ENCODE results near the gene MET. TPM values are rescaled to one million over a fixed set of nuclear protein-coding genes. Genes with fewer than 3 reads are reported as not detected.
"Not testable (repeated sequence)": the region's sequence is repeated elsewhere in the genome, so short reads cannot be mapped to it uniquely, and the experiment has no call there.

MET gene
- polyA plus RNA-seq, 1 donor = 10.6 TPM

GRCh38 chr7:116659248-116659647 lies 12.7 kb upstream of the MET start:
- H3K36me3 ChIP-seq (ENCODE audit: control insufficient read depth, insufficient read depth, low read length); H3K9me3 ChIP-seq (ENCODE audit: control insufficient read depth, low read depth, low read length); H3K4me1 ChIP-seq (ENCODE audit: control insufficient read depth, insufficient read depth, low read length); H3K4me3 ChIP-seq (ENCODE audit: low read length); H3K27me3 ChIP-seq (ENCODE audit: control insufficient read depth, insufficient read depth, low read length); DNase-seq; H3K27ac ChIP-seq (ENCODE audit: low read length): not testable (repeated sequence)

GRCh38 chr7:116661865-116662264 lies 10.1 kb upstream of the MET start:
- Histone ChIP-seq H3K36me3 (ENCODE audit: control insufficient read depth, insufficient read depth, low read length) (no peaks in the 10 kb centered on the region), H3K4me1 (ENCODE audit: control insufficient read depth, insufficient read depth, low read length) (no peaks in the 10 kb centered on the region), H3K9me3 (ENCODE audit: control insufficient read depth, low read depth, low read length) (no peaks in the 10 kb centered on the region), H3K27me3 (ENCODE audit: control insufficient read depth, insufficient read depth, low read length) (no peaks in the 10 kb centered on the region), H3K27ac (ENCODE audit: low read length) (no peak overlapping the region), H3K4me3 (ENCODE audit: low read length) (no peak overlapping the region)
- DNase-seq = no peak

GRCh38 chr7:116663744-116664143 lies 8.3 kb upstream of the MET start:
- H3K36me3 ChIP-seq (ENCODE audit: control insufficient read depth, insufficient read depth, low read length) = no peaks in the 10 kb centered on the region
- DNase-seq = no peak
- no peaks in the 10 kb centered on the region for H3K4me1 ChIP-seq (ENCODE audit: control insufficient read depth, insufficient read depth, low read length)
- no CpG with 5 or more reads among the region's 4 CpGs for WGBS (ENCODE audit: insufficient coverage, low lambda C conversion rate)
- no peak overlapping the region for H3K27ac ChIP-seq (ENCODE audit: low read length)
- H3K4me3 ChIP-seq (ENCODE audit: low read length) = no peak overlapping the region
- H3K9me3 ChIP-seq (ENCODE audit: control insufficient read depth, low read depth, low read length) = no peaks in the 10 kb centered on the region
- H3K27me3 ChIP-seq (ENCODE audit: control insufficient read depth, insufficient read depth, low read length) = no peaks in the 10 kb centered on the region

- no CpG with 5 or more reads among the region's 2 CpGs for WGBS (ENCODE audit: insufficient coverage, low lambda C conversion rate)
- DNase-seq = no peak
- no peak overlapping the region for H3K27ac ChIP-seq (ENCODE audit: low read length)
- no peaks in the 10 kb centered on the region for H3K4me1 ChIP-seq (ENCODE audit: control insufficient read depth, insufficient read depth, low read length)
- no peaks in the 10 kb centered on the region for H3K27me3 ChIP-seq (ENCODE audit: control insufficient read depth, insufficient read depth, low read length)
- no peaks in the 10 kb centered on the region for H3K9me3 ChIP-seq (ENCODE audit: control insufficient read depth, low read depth, low read length)
- no peaks in the 10 kb centered on the region for H3K36me3 ChIP-seq (ENCODE audit: control insufficient read depth, insufficient read depth, low read length)
- no peak overlapping the region for H3K4me3 ChIP-seq (ENCODE audit: low read length)
Observed at GRCh38 chr7:116665332-116665996, 6.5 kb upstream of the MET start.

GRCh38 chr7:116669769-116670168 lies 2.2 kb upstream of the MET start:
- no peaks in the 10 kb centered on the region for H3K36me3 ChIP-seq (ENCODE audit: control insufficient read depth, insufficient read depth, low read length)
- WGBS (ENCODE audit: insufficient coverage, low lambda C conversion rate) = no CpG with 5 or more reads among the region's 1 CpG
- no peak overlapping the region for H3K4me3 ChIP-seq (ENCODE audit: low read length)
- H3K4me1 ChIP-seq (ENCODE audit: control insufficient read depth, insufficient read depth, low read length) = peaks cover 8% of the 10 kb centered on the region
- H3K27ac ChIP-seq (ENCODE audit: low read length) = no peak overlapping the region
- DNase-seq = no peak
- H3K9me3 ChIP-seq (ENCODE audit: control insufficient read depth, low read depth, low read length) = no peaks in the 10 kb centered on the region
- peaks cover 9% of the 10 kb centered on the region for H3K27me3 ChIP-seq (ENCODE audit: control insufficient read depth, insufficient read depth, low read length)

- Histone ChIP-seq H3K9me3 (ENCODE audit: control insufficient read depth, low read depth, low read length) (no peaks in the 10 kb centered on the region), H3K4me3 (ENCODE audit: low read length) (no peak overlapping the region), H3K27me3 (ENCODE audit: control insufficient read depth, insufficient read depth, low read length) (peaks cover 9% of the 10 kb centered on the region), H3K36me3 (ENCODE audit: control insufficient read depth, insufficient read depth, low read length) (no peaks in the 10 kb centered on the region), H3K4me1 (ENCODE audit: control insufficient read depth, insufficient read depth, low read length) (peaks cover 8% of the 10 kb centered on the region), H3K27ac (ENCODE audit: low read length) (no peak overlapping the region)
- no CpG with 5 or more reads among the region's 3 CpGs for WGBS (ENCODE audit: insufficient coverage, low lambda C conversion rate)
- peak in 1 of 2 donors; percentile 62 for DNase-seq
Observed at GRCh38 chr7:116670409-116671015, 1.5 kb upstream of the MET start.

- no CpG with 5 or more reads among the region's 7 CpGs for WGBS (ENCODE audit: insufficient coverage, low lambda C conversion rate)
- DNase-seq = no peak
- Histone ChIP-seq H3K9me3 (ENCODE audit: control insufficient read depth, low read depth, low read length) (no peaks in the 10 kb centered on the region), H3K27me3 (ENCODE audit: control insufficient read depth, insufficient read depth, low read length) (peaks cover 9% of the 10 kb centered on the region), H3K27ac (ENCODE audit: low read length) (peak overlapping the region; percentile 84), H3K4me3 (ENCODE audit: low read length) (peak overlapping the region; percentile 63), H3K36me3 (ENCODE audit: control insufficient read depth, insufficient read depth, low read length) (no peaks in the 10 kb centered on the region), H3K4me1 (ENCODE audit: control insufficient read depth, insufficient read depth, low read length) (peaks cover 8% of the 10 kb centered on the region)
Observed at GRCh38 chr7:116671111-116671510, 885 bp upstream of the MET start.

- peaks cover 9% of the 10 kb centered on the region for H3K27me3 ChIP-seq (ENCODE audit: control insufficient read depth, insufficient read depth, low read length)
- peaks cover 8% of the 10 kb centered on the region for H3K4me1 ChIP-seq (ENCODE audit: control insufficient read depth, insufficient read depth, low read length)
- DNase-seq = peak in 1 of 2 donors; percentile 60
- no peaks in the 10 kb centered on the region for H3K9me3 ChIP-seq (ENCODE audit: control insufficient read depth, low read depth, low read length)
- peak overlapping the region; percentile 64 for H3K4me3 ChIP-seq (ENCODE audit: low read length)
- WGBS (ENCODE audit: insufficient coverage, low lambda C conversion rate) = 20% methylated on average over 2 of the region's 23 CpGs
- no peaks in the 10 kb centered on the region for H3K36me3 ChIP-seq (ENCODE audit: control insufficient read depth, insufficient read depth, low read length)
- peak overlapping the region; percentile 53 for H3K27ac ChIP-seq (ENCODE audit: low read length)
Observed at GRCh38 chr7:116672596-116673456, 830 bp downstream of the MET start.

- 33% methylated on average over 1 of the region's 3 CpGs for WGBS (ENCODE audit: insufficient coverage, low lambda C conversion rate)
- Histone ChIP-seq H3K9me3 (ENCODE audit: control insufficient read depth, low read depth, low read length) (no peaks in the 10 kb centered on the region), H3K27me3 (ENCODE audit: control insufficient read depth, insufficient read depth, low read length) (peaks cover 9% of the 10 kb centered on the region), H3K4me3 (ENCODE audit: low read length) (no peak overlapping the region), H3K4me1 (ENCODE audit: control insufficient read depth, insufficient read depth, low read length) (peaks cover 8% of the 10 kb centered on the region), H3K36me3 (ENCODE audit: control insufficient read depth, insufficient read depth, low read length) (no peaks in the 10 kb centered on the region), H3K27ac (ENCODE audit: low read length) (no peak overlapping the region)
- DNase-seq = no peak
Observed at GRCh38 chr7:116673457-116673865, 1.5 kb downstream of the MET start.

GRCh38 chr7:116674508-116675173 lies 2.6 kb downstream of the MET start:
- no peak overlapping the region for H3K27ac ChIP-seq (ENCODE audit: low read length)
- 83% methylated on average over 2 of the region's 7 CpGs for WGBS (ENCODE audit: insufficient coverage, low lambda C conversion rate)
- H3K4me3 ChIP-seq (ENCODE audit: low read length) = no peak overlapping the region
- peaks cover 8% of the 10 kb centered on the region for H3K4me1 ChIP-seq (ENCODE audit: control insufficient read depth, insufficient read depth, low read length)
- DNase-seq = no peak
- H3K9me3 ChIP-seq (ENCODE audit: control insufficient read depth, low read depth, low read length) = no peaks in the 10 kb centered on the region
- no peaks in the 10 kb centered on the region for H3K36me3 ChIP-seq (ENCODE audit: control insufficient read depth, insufficient read depth, low read length)
- H3K27me3 ChIP-seq (ENCODE audit: control insufficient read depth, insufficient read depth, low read length) = peaks cover 9% of the 10 kb centered on the region
